Stimulated activated CD4-positive, alpha-beta T cell treated with anti-CD3 and anti-CD28 coated beads, Interleukin-4, amount 100 ng/mL, for 1 hour (primary cell): ENCODE measurements around the gene NXPE1.
"Not testable (repeated sequence)": the region's sequence is repeated elsewhere in the genome, so short reads cannot be mapped to it uniquely, and the experiment has no call there.

Experiments used
- DNase-seq: peaks from one replicate; pipeline ENCODE4 v3.0.0-alpha.2; 2020

Gene NXPE1

DNA sequence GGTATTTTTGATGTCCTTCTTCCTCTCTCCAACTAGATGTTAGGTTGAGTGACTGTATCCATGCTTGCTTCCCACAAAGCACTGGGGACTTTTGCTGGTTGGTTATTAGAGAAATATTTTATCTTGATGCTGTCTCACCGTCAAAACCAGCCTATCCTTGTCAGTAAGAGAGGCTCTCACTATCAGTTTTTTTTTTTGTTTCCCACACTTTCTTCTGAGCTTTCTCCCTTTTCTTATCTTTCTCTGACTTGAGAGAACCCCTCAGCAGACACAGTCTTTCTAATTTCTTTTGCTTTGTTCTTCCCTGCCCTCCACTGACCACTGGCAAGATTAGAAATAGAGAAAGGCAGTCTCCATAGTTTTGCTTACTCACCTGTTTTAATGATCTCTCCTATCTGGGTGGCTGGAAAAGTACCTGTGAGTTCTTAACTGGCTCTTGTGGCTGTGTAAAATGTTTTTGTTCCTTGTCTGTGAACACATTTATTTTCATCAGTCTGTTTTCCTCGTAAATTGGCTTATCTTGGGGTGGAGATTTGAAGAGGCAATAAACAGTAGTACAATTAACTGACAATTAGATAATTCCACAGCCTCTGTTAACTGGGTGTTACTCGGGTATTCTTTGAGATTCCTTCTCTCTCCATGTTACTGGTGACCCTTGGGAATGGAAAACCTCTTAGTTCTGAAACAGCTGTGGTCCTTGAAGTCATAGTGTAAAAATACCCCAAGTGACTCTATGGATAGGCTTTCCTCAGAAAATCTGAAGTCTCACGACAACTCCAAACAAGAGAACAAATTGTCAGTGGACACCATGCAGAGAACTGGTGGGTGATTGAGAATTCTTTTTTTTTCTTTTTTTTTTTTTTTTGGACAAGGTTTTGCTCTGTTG lies at the start of gene NXPE1:
Gene NXPE1 (minus strand): TSS at position 457 of the 886 bp plus-strand sequence. CDS start 8,680 bp downstream, outside the sequence.
- no peak for DNase-seq

DNA sequence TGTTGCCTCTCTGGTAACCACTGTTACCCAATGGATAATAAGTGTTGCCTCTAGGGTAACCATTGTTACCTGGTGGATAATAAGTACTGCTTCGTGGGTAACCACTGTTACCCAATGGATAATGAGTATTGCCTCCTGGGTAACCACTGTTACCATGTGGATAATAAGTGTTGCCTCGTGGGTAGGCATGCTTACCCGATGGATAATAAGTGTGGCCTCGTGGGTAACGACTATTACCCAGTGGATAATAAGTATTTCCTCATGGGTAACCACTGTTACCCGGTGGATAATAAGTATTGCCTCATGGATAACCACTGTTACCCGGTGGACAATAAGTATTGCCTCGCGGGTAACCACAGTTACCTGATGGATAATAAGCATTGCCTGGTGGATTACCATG lies 49.7 kb upstream of the NXPE1 start:
- DNase-seq = no peak

DNA sequence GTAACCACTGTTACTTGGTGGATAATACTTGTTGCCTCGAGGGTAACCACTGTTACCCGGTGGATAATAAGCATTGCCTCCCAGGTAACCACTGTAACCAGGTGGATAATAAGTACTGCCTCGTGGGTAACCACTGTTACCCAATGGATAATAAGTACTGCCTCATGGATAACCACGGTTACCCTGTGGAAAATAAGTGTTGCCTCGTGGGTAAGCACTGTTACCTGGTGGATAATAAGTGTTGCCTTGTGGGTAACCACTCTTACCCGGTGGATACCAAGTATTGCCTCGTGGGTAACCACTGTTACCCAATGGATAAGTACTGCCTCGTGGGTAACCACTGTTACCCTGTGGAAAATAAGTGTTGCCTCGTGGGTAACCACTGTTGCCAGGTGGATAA lies 48.9 kb upstream of the NXPE1 start:
- DNase-seq = not testable (repeated sequence)

DNA sequence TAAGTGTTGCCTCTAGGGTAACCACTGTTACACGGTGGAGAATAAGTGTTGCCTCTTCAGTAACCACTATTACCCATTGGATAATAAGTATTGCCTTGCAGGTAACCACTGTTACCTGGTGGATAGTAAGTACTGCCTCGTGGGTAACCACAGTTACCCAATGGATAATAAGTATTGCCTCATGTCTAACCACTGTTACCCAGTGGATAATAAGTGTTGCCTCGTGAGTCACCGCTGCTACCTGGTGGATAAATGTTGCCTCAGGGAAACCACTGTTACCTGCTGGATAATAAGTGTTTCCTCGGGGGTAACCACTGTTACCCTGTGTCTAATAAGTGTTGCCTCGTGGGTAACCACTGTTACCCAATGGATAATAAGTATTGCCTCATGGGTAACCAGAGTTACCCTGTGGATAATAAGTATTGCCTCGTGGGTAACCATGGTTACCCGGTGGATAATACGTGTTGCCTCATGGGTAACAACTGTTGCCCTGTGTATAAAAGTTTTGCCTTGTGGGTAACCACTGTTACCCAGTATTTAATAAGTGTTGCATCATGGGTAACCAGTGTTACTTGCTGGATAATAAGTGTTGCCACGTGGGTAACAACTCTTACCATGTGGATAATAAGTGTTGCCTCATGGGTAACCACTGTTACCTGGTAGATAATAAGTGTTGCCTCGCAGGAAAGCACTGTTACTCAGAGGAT lies 48.2 kb upstream of the NXPE1 start:
- DNase-seq = no peak

DNA sequence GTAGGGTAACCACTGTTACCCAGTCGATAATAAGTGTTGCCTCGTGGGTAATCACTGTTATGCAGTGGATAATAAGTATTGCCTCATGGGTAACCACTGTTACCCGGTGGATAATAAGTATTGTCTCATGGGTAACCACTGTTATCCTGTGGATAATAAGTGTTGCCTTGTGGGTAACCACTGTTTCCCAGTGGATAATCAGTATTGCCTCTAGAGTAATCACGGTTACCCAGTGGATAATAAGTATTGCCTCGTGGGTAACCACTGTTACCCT lies 47.1 kb upstream of the NXPE1 start:
- not testable (repeated sequence) for DNase-seq

DNA sequence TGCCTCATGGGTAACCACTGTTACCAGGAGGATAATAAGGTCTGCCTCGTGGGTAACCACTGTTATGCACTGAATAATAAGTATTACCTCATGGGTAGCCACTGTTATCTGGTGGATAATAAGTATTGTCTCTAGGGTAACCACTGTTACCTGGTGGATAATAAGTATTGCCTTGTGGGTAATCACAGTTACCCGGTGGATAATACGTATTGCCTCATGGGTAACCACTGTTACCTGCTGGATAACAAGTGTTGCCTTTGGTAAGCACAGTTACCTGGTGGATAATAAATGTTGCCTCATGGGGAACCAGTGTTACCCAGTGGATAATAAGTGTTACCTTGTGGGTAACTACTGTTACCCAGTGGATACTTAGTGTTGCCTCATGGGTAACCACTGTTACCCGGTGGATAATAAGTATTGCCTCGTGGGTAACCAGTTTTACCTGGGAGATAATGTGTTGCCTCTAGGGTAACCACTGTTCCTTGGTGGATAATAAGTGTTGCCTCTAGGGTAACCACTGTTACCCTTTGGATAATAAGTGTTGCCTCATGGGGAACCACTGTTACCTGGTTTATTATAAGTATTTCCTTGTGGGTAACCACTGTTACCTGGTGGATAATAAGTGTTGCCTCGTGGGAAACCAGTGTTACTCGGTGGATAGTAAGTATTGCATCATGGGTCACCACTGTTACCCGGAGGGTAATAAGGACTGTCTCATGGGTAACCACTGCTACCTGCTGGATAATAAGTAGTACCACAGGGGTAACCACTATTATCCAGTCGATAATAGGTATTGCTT lies 46.5 kb upstream of the NXPE1 start:
- DNase-seq = no peak

DNA sequence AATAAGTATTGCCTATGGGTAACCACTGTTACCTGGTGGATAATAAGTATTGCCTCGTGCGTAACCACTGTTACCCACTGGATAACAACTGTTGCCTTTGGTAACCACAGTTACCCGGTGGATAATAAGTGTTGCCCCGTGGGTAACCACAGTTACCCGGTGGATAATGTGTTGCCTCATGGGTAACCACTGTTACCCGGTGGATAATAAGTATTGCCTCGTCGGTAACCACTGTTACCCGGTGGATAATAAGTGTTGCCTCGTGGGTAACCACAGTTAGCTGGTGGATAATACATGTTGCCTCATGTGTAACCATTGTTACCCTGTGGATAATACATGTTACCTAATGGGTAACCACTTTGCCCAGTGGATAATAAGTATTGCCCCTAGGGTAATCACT lies 45.7 kb upstream of the NXPE1 start:
- DNase-seq = no peak

DNA sequence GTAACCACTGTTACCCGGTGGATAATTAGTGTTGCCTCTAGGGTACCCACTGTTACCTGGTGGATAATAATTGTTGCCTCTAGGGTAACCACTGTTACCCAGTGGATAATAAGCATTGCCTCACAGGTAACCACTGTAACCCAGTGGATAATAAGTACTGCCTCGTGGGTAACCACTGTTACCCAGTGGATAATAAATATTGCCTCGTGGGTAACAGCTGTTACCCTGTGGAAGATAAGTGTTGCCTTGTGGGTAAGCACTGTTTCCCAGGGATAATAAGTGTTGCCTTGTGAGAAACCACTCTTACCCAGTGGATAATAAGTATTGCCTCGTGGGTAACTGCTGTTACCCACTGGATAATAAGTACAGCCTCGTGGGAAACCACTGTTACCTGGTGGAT lies 45.2 kb upstream of the NXPE1 start:
- no peak for DNase-seq

DNA sequence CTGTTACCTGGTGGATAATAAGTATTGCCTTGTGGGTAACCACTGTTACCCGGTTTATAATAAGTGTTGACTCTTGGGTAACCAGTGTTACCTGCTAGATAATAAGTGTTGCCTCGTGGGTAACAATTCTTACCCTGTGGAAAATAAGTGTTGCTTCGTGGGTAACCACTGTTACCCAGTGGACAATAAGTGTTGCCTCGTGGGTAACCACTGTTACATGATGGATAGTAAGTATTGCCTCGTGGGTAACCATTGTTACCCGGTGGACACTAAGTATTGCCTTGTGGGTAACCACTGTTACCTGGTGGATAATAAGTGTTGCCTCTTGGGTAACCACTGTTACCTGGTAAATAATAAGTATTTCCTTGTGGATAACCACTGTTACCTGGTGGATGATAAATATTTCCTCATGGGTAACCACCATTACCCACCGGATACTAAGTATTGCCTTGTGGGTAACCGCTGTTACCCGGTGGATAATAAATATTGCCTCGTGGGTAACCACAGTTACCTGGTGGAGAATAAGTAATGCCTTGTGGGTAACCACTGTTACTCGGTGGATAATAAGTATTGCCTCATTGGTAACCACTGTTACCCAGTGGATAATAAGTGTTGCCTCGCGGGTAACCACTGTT lies 44.6 kb upstream of the NXPE1 start:
- DNase-seq = no peak

DNA sequence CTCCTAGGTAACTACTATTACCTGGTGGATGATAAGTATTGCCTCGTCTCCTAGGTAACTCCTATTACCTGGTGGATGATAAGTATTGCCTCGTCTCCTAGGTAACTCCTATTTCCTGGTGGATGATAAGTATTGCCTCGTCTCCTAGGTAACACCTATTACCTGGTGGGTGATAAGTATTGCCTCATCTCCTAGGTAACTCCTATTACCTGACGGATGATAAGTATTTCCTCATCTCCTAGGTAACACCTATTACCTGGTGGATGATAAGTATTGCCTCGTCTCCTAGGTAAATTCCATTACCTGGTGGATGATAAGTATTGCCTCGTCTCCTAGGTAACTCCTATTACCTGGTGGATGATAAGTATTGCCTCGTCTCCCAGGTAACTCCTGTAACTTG lies 43.5 kb upstream of the NXPE1 start:
- not testable (repeated sequence) for DNase-seq

DNA sequence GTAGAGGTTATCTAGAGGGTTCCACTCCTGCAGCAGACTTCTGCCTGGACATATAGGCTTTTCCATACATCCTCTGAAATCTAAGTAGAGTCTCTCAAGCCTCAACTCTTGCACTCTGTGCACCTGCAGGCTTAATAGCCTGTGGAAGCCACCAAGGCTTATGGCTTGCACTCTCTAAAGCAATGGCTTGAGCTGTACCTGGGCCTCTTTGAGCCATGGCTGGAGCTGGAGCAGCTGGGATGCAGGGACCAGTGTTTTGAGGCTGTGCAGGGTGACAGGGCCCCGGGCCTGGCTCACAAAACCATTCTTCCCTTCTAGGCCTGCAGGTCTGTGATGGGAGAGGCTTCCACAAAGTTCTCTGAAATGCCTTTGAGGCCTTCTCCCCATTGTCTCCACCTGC lies 38.8 kb upstream of the NXPE1 start:
- no peak for DNase-seq

DNA sequence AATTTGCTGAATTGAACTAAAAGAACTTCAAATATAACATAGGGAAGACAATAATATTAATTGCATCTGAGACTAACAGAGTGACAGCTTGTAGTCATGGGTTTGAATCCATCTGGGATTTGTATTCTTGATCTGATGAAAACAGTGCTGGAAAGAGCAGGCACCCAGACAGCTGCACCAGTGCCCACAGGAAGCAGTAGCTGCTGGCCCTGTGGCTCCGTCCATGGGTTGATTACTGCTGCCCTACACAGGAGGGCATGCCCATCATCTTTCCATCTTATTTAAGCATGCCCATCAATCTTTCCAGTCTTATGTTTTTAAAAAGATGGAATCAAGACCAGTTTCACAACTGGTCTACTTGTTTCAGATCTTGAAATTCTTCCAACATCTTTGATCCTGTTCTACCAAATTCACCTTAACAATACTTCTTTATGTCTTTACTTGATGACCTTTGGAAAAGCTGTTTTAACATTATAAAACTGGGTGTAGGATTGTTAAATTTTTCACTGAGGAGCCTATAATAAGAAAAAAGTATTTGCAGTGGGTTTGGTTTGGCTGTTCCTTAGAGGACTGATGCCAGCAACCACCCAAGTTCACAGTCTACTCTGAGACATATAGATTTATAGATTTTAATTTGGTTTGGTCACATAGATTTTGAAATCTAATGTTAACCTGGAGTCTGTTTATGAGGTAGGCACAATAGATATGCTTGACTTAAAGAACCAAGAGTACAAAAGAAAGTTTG lies 36.7 kb upstream of the NXPE1 start:
- DNase-seq = no peak

DNA sequence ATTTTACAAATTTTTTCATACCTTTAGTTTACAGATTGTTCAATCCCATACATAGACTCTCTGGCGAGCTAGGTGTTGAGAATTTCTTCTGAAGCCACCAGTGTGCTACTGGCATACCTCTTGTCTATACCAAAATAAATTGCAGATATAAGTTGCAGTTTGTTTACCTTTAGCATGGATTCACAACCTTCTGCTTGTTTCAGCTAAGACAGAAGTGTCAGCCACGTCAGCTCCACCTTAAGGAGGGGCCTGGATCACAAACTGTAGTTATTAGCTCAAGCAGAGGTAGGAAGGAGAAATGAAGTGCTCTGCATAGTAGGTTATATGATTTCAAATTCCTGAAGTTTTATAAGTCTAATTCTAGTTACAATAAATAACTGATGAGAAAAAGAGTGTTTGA lies 35.9 kb upstream of the NXPE1 start, which contains the start of gene NXPE4:
Gene NXPE4 (minus strand): TSS at position 216 of the 400 bp plus-strand sequence. CDS start 1,027 bp downstream, outside the sequence.
- DNase-seq = no peak

DNA sequence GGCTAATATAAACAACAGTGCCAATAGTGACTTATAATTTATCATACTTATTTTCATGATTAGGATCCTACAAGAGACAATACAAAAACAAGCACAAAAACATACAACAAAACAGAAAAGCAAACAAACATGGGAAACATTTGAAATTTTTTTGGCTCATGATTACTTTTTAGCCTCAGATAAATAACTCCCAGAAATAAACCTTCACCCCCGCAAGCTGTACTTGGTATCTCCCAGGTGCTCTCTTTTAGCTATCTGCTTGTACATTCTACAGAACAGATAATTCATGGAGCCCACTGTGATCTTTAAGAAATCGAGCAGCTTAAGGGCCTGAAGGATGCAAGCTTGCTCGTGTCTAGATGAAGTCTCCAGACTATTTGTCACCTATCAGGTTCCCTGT lies 35.0 kb upstream of the NXPE1 start:
- no peak for DNase-seq

DNA sequence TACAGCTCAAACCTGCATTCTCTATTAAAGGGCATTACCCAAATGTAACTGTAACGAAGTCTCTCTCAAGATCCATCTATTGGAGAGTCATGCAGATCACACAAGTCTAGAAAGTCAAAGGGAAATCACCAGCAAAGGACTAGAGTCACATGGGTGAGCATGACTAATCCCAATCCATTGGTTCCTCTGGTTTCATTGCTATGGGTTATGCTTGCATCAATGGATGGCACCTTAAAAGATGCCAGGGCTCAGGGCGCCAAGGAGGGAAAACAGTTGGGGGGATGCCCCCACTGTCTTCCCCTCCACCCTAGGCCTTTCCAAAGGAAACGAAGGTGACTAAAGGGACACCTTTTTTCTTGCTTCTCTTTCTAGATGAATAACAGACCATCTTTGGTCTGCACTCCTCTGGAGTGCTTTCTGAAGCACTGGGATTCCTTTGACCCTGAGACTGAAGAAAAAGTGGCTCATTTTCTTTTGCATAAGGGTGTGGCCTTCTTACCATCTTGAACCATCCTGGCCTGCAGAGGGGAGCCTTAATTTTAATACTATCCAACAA lies 27.8 kb upstream of the NXPE1 start:
- no peak for DNase-seq

DNA sequence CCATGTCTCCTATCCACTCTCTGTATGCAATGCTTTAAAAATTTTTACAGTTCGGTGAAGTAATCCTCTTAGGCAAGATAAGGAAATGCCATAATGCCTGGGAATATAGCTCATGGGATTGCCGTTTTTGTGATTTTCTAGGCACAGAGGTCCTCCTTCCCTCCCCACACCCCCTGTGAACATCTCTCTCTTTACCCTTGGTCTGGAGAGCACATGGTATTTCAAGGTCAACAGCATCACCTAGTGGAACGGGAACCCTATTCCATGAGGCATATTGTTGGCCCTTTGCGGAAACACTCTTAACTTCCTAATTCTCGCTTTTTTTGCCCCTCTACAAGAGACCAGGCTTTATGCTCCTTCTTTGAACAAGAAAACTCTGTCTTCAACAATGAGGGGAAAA lies 27.1 kb upstream of the NXPE1 start:
- no peak for DNase-seq

DNA sequence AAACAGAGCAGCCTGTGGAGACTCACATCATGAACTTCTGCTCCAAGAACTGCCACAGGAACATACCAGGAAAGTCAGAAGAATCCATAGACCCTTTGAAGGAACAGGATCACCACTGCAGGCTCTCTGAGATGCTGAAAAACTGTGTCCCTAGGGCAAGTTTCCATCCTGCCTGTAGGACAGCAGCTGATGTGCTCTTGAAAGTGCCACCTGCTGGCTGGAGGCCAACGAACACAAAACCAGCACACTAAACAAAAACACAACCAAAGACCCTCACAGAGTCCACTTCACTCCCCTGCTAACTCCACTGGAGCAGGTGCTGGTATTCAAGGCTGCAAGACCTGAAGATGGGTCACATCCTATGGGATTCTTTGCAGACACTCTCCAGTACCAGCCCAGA lies 12.0 kb upstream of the NXPE1 start:
- no peak for DNase-seq

DNA sequence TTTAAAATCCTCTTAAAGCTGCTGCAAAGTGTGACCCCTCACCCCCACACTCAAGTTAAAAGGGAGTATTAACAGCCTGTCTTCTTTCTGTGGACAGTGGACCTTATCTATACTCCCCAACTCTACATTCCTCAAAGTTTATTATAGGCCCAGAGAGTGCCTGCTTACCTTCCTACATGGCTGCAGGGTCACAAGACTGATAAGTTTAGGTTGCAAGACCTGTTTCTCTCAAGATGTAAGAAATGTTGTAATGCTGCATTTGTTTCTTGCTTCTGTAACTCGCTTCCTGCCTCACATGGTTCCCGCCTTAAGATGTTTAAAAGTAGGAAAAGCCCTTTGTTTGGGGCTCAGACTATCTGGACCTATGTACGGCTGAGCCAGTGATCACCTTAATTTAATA lies 10.1 kb upstream of the NXPE1 start:
- DNase-seq = no peak

DNA sequence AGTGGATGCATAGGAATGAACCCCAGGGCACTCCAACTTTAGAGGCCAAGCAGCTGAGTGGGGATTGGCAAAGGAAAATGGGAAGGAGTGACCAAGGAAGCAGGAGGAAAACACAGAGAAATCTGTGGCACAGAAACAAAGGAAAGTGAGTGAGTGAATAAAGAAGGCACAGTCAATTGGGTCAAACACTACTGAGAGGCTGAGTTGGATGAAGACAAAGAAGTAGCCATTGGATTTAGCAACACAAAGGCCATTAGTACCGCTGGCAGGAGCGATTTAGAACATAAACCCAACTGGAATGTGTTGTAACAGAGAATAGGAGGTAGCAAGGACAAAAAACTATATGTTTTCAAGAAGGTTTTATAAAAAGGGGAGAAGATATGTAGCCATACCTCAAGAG lies 6.6 kb upstream of the NXPE1 start:
- DNase-seq = no peak

DNA sequence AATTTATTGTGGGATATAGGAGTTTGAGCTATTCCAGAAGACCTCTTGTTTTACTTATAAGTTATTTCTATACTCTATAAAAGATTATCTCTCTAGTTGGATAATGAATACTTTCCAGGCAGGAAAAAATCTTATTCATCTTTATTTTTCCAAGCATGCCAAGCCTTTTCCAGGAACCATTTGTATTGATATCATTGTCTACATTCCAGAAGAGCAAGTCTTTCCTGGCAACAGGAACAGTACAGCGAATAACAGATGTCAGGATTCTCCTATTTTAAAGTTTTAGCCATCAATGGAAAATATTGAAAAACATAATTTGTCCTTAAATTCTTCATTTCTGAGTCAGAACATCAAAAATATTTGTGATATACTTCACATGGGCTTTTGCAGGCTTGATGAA lies 5.2 kb upstream of the NXPE1 start:
- no peak for DNase-seq

DNA sequence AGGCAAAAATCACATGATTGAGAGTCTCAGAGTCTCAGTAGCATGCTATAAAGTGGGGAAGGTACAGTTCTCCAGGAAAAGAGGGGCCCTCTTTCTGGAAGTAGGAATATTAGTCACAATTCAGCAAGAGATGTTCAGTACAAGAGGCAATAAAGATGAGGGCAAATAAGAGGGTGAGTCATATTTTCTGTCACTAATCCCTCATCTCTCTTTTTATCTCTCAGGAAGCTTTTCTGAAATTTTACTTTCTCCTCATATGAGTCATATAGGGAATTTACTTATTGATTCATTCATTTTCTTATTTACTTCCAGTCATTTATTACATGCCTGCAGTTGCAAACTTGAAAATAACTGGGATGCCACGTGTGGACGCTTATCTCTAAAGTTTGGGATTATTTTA lies 3.4 kb upstream of the NXPE1 start:
- no peak for DNase-seq
